Right lobe of liver (tissue), 4 donors: ENCODE results near the gene NGFR.

Experiments
- CTCF ChIP-seq, 4 donors: fragments of 200-600 bp in 3 of 4; fragments of 450-650 bp in 1 of 4; IDR thresholded peaks; one replicate each; pipeline versions ENCODE4 v1.5.1 to v1.8.0; 2016 to 2022; ENCODE audit warnings: antibody characterized with exemption in 4 of 4, mild to moderate bottlenecking in 2 of 4
- POLR2A ChIP-seq: fragments of 450-650 bp; IDR thresholded peaks from one replicate; pipeline ENCODE4 v1.6.1; 2017; ENCODE audit warnings: antibody characterized with exemption, mild to moderate bottlenecking
- donor health status: DM: no; HTN: no; CAD: no.
- donor health status: DM: no; HTN: no; CAD: no.
- donor health status: DM: no; HTN: yes; CAD: no.

- TF ChIP-seq CTCF (IDR thresholded peaks at IDR 0.05) (no peak), POLR2A (no peak)
Observed at GRCh38 chr17:49528966-49529365, 33.9 kb downstream of the NGFR start.
